Skin of body (tissue), 2 donors: ENCODE data around the gene CACHD1. TPM values are rescaled to one million over a fixed set of nuclear protein-coding genes. Genes with fewer than 3 reads are reported as not detected.

Experiments used
- DNase-seq: peaks from one replicate; lab custom pipeline; 2025; lab: John Stamatoyannopoulos, UW
- total RNA-seq: library from RNA; depleted of rRNA; stranded (reverse); fragments of >200 nt; gene quantifications from one replicate; pipeline ENCODE4 v1.2.3, GENCODE V29; 2014

The CACHD1 gene
- total RNA-seq, 1 donor from 2014 or later, result 25.4 TPM

- DNase-seq, result no peak
These were observed 76.1 kb downstream of the CACHD1 start for GRCh38 chr1:64546013-64546412.

GRCh38 chr1:64549464-64550239, 79.7 kb downstream of the CACHD1 start:
- DNase-seq, result no peak

- DNase-seq, result no peak
These were observed 80.6 kb downstream of the CACHD1 start for GRCh38 chr1:64550510-64550909.

GRCh38 chr1:64550946-64551605, 81.1 kb downstream of the CACHD1 start:
- no peak for DNase-seq

DNA sequence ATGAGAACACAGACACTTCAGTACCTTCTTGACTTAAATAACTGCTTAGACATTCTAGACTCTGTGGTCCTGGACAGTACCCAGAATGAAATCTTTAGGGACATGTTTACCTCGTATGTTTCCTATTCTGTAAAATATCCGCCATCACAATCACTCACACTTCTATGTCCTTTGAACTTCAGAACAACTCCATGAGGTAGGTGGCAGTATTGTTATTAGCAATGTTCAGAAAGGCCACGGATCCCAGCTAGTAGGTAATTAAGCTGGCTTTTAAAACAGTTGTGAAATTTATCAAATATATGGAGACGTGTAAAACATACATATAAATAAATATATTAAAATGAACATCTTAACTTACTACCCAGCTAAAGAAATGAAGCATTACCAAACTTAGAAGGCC, 83.4 kb downstream of the CACHD1 start:
- DNase-seq, result no peak

GRCh38 chr1:64555947-64556346, 86.0 kb downstream of the CACHD1 start:
- no peak for DNase-seq

GRCh38 chr1:64561993-64562392, 92.1 kb downstream of the CACHD1 start:
- DNase-seq, result no peak

DNA sequence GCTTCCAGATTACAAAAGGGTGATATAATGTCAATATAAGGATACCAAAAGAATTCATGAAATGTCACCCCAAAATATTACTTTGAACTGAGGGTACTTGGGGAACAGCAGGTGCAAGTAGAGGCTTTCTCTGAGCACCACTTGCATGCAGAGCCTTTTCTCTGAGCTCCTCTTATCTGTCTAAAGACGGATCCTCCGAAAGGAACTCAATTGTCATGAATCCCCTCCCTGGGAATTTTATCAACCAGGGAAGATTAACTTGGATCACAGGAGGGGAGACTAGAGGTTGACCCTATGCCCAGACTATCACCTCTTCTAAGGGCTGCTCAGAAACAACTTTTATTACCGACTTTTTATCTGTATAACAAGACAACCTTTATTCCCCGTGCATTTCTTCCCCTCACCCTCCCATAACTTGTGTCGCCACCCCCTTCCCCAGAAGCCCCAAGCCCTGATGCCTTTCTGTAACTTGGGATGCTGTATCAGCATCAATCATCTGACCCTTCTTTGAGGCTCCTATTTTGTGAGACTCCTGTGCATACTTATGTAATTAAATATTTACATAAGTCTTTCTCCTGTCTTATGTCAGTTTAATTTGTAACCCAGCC, 94.1 kb downstream of the CACHD1 start:
- no peak for DNase-seq

DNA sequence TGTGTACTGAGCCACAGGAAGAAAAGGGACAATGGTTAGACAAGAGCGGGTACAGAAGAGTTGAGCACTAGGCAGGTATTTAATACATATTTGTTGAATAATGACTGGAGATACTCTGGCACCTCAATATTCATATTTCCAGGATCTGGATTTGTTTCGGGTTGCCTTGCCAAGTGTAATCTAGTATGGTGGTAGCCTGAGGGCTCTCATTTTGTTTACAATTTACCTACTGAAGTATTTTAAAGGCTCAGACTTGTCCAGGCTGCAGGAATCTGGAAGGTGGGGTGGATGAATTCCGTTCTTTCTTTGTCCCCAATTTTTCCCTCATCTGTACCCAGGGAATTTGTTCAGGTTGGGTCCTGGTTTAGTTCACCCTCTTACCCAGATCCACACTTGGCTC, 95.0 kb downstream of the CACHD1 start:
- no peak for DNase-seq

DNA sequence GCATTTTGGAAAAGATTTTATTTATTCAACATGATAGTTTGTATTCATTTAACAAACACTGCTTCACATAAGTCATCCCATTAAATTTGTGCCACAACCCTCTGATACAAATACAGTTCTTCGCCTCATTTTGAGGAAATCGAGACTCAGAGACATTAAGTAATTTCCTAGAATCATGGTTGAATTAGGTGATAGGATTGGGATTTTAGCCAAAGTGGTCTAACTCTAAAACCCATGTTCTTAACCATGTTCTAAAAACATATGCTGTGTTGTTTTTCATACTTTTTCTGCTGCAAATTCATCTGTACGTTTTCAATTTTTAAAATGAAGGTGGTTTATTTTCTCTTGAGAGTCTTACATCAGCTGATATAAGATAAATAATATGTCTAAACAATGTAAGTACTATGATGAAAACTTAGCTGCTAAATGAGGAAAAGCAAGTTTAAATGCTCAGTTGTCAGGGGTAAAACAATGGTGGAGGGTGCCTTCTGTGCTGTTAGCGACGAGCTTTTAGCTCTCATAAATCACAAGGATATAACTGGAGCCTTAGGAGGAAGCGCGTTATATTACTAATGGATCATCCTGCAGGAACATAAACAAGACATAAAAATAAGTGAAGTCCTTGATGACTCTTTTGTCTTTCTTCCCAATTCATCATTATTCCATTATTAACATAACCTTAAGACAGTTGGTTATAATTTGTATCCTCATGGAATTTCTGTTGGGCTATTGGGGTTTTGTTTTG, 97.7 kb downstream of the CACHD1 start:
- no peak for DNase-seq

DNA sequence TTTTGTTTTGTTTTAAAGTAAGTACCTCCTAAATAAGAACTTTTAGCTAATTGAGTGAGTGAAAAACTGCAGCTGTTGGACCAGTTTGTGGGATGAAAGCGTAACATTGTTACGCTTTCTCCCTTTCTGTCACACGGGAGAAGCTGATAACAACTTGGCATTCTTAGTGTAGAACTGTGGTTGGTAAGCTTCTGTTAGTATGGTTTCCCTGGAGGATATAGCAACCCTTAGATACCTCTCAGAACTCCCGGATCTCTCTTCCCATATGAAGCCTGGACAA, 98.2 kb downstream of the CACHD1 start:
- DNase-seq, result no peak

DNA sequence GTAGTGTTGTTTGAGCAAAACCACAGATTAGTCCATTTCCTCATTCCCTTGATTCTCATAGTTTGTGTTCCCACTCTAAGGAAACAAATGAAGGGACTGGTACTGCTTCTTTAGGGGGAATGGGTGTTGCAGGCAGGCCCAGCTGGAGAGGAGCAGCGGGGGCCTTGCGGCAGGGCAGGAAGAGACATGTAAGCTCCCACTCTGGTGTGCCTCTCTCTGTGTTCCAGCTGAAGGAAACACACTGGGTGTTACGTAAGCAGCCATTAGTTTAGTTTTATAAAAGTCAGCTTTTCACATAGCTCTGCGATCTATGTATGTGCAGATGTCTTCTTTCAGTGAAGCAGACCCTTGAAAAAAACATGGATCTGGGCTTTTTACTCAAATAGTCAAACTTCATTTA, 99.5 kb downstream of the CACHD1 start:
- no peak for DNase-seq

DNA sequence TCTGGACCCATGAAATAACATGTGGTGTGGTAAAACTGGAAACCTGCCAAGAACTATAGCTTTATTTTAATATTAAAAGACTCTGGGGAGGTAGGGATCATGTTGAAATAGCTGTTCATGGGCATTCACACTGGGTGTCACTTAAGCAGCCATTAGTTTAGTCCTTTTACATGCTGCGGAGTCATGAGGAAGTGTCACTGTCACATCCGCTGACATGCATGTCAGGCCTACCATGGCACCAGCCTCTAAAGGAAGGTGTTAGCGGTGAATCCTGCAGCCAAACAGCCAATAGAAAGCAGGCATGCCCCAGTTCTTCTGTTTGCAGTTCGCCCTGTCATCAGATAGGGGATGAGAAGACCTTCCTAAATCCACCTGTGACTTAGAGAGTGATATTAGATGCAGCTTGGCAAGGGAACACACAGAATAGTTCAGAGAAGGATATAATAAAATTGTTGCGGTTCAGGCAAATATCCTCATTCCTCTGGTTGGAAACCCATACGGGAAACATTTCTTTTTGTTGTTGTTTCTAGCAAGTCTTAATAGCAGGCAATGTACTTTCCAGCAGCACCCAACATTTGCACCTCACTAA, 100.4 kb downstream of the CACHD1 start:
- no peak for DNase-seq

GRCh38 chr1:64572222-64572900, 102.4 kb downstream of the CACHD1 start:
- no peak for DNase-seq

DNA sequence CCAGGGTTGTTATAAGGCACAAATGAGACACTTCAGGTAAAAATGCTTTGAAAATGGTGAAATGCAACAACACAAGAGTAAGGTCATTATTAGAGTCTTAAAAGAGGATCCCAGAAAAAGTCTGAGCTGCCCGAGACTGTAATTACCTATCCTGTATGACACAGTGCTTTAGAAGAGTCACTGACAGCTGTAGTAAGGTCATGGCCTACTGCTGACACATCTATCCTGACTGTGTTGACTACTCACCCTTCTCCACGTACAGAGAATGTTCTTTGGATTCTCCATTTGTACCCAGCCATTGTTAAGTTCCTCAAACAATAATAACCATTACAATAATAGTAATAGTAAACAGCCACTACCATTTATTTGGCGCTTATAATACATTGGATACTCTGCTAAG, 104.4 kb downstream of the CACHD1 start:
- no peak for DNase-seq

GRCh38 chr1:64575881-64576676, 106.2 kb downstream of the CACHD1 start:
- no peak for DNase-seq

DNA sequence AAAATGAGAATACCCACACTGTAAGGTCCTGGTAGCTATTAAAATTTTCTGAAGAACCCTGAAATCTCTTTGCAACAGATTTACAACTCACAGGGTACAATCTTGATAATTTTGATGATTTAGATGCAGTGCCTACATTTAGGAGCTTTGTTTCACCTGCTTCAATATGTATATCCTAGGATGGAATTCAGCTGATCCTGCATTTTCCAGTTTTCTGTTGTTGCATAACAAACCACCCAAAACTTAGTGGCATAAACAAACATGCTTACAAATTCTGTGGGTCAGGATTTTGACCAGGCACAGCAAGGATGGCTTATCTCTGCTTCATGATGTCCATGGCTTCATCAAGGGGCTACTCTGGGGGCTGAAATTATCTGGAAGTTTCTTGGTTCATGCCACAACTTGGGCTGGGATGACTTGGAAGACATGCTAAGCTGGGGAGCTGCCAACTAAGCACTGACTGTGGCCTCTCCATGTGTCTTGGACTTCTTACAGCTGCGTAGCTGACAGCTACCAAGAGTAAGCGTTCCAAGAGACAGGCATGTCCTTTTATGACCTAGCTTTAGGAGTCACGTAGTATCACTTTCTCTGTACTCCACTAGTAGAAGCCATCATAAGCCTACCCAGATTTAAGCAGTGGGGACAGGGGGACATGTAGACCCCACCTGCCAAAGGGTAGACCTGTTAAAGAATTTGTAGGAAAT, 108.5 kb downstream of the CACHD1 start:
- no peak for DNase-seq

- DNase-seq, result no peak
These were observed 109.8 kb downstream of the CACHD1 start for GRCh38 chr1:64579767-64580166.

GRCh38 chr1:64581135-64581842, 111.4 kb downstream of the CACHD1 start:
- no peak for DNase-seq
